ENCODE data around the gene DYNC1LI2. TPM values are rescaled to one million over a fixed set of nuclear protein-coding genes. Genes with fewer than 3 reads are reported as not detected.

Gene DYNC1LI2
- total and polyA plus RNA-seq, 2 of the 8 experiments (the other 6 are each of a cell fraction or from before 2014, with no cell fraction given): 35.0 to 70.8 TPM

DNA sequence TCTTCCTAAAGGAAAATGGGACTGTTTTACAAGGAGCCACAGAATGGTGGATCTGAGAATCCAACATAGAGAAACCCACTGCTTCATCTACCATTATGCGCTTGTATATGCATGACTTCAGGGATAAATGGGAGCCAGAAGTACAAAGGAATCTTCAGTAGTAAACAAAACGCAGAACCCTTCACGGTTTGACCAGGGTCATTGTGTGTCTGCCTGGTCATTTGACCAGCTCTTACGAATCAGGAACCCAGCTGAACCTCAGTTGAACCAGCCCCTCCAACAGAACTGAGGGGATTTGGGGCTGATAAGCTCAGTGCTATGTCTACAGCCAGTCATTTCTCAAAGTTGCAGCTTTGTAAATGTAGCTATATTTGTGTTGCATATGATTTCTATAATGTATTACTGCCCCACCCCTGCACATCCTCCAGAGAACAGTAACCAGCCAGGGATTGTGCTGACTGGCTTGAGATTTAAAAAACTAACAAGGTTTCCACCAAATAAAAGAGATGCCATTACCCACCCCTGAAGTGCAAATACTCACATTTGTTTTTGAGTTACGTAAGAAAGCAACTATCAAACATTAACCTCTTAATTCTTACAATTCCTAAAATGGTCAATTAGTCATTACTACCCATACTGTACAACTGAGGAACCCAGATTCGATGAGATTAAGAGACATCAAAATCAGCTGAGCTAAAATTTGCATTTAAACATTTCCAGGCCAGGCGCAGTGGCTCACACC is 61.1 kb downstream of the DYNC1LI2 start:
- H3K9ac ChIP-seq (replicated peaks in 1 of 4; ENCODE audit: extremely low read depth in 1 of 4, low read depth in 3 of 4, low read length in 3 of 4): no peak overlapping the region; a peak in 1 of 7 replicates

More for the DNA sequence above, 61.1 kb downstream of the DYNC1LI2 start:
- Histone ChIP-seq H3K23me2 (ENCODE audit: low read depth, low read length) (peaks cover 1% of the 10 kb centered on the region; the same call in 1 of the 2 replicates), H2BK12ac (ENCODE audit: low read depth, low read length) (no peak overlapping the region), H3K4me3 (ENCODE audit: extremely low read depth in 1 of 4, insufficient read depth in 2 of 4, low read depth in 3 of 4, low read length in 4 of 4) (no peak overlapping the region), H3K18ac (ENCODE audit: extremely low read depth, low read length) (no peak overlapping the region), H4K91ac (replicated peaks; ENCODE audit: insufficient read length, low read length) (no peak overlapping the region), H4K20me1 (replicated peaks in 1 of 2; ENCODE audit: control insufficient read depth in 1 of 2, insufficient read depth in 2 of 2, low read length in 2 of 2) (peaks cover 0 to 9% of the 10 kb centered on the region in 2 experiments), H3K27me3 (replicated peaks in 1 of 4; ENCODE audit: control insufficient read depth in 3 of 4, extremely low read depth in 1 of 4, insufficient read depth in 3 of 4, low read length in 3 of 4) (no peaks in the 10 kb centered on the region), H2BK5ac (ENCODE audit: low read depth, low read length) (no peak overlapping the region), H2BK20ac (ENCODE audit: low read length) (no peak overlapping the region), H4K5ac (ENCODE audit: insufficient read length, low read depth, low read length) (no peak overlapping the region), H2BK15ac (ENCODE audit: low read length) (no peak overlapping the region), H3K14ac (ENCODE audit: insufficient read length) (no peak overlapping the region), H3K4me2 (ENCODE audit: insufficient read depth in 1 of 2, low read depth in 2 of 2, low read length in 2 of 2) (no peak overlapping the region), H4K8ac (ENCODE audit: extremely low read depth, insufficient read depth, low read length) (no peak overlapping the region), H3K56ac (replicated peaks; ENCODE audit: insufficient read length, low read depth, low read length) (no peak overlapping the region), H3K36me3 (ENCODE audit: control insufficient read depth in 2 of 4, insufficient read depth in 4 of 4, low read length in 3 of 4) (no peaks in the 10 kb centered on the region), H2BK120ac (replicated peaks; ENCODE audit: low read depth, low read length) (no peak overlapping the region), H3K4ac (replicated peaks; ENCODE audit: insufficient read length, low read depth, low read length) (no peak overlapping the region), H3K79me2 (ENCODE audit: control insufficient read depth in 1 of 2, insufficient read depth in 2 of 2, low read length in 2 of 2) (peaks cover 0 to 62% of the 10 kb centered on the region in 2 experiments; a peak in 2 of 4 replicates), H3K9me3 (ENCODE audit: insufficient read depth in 2 of 2, low read depth in 1 of 2, low read length in 1 of 2) (no peaks in the 10 kb centered on the region), H3K27ac (ENCODE audit: low read depth, low read length) (no peak overlapping the region), H2AK5ac (ENCODE audit: low read depth, low read length) (no peak overlapping the region), H2AFZ (ENCODE audit: low read length) (no peak overlapping the region), H3K79me1 (ENCODE audit: low read depth, low read length) (peaks cover 13% of the 10 kb centered on the region), H3K4me1 (replicated peaks in 1 of 4; ENCODE audit: control insufficient read depth in 3 of 4, insufficient read depth in 4 of 4, low read length in 3 of 4) (peaks cover 2 to 17% (median 6%) of the 10 kb centered on the region in 4 experiments; a peak in 6 of 7 replicates), H3K23ac (ENCODE audit: insufficient read length) (no peak overlapping the region)
- TF ChIP-seq SAP30 (IDR thresholded peaks at IDR 0.05; ENCODE audit: insufficient read depth, insufficient replicate concordance, low read length): no peak
- ChIA-PET CTCF (ENCODE audit: partially characterized antibody) (interaction anchor here (0.7 to 1.5 kb wide), 3 partner anchors 13 to 39 kb away, joined by 3 to 9 read pairs (median 3); no protein-coding TSS in a partner anchor), POLR2A (ENCODE audit: partially characterized antibody) (interaction anchor here (0.6 kb wide), 1 partner anchor 18 kb away, joined by 3 read pairs; no protein-coding TSS in a partner anchor)
- 89% methylated on average over 7 of the region's 7 CpGs; no CpG with 5 or more reads in 1 of the 2 experiments for WGBS, 2 experiments (ENCODE audit: extremely low coverage in 1 of 2, insufficient coverage in 1 of 2, insufficient read length in 1 of 2, insufficient replicate concordance in 2 of 2, low coverage in 1 of 2, low lambda C conversion rate in 2 of 2, missing lambda C conversion rate in 1 of 2)
- FAIRE-seq (no peak), DNase-seq (ENCODE audit: low read depth in 1 of 2, low spot score in 2 of 2) (no peak)
